Measurements from ENCODE around the gene NOXA1. TPM values are rescaled to one million over a fixed set of nuclear protein-coding genes. Genes with fewer than 3 reads are reported as not detected.

Gene NOXA1
- total RNA-seq, 1 donor from 2014 or later, result 6.5 TPM

- H3K9me3 ChIP-seq, result no peaks in the 10 kb centered on the region
- ATAC-seq (no peak), DNase-seq (no peak)
- peaks cover 4% of the 10 kb centered on the region for H3K36me3 ChIP-seq
- peaks cover 7% of the 10 kb centered on the region for H3K4me1 ChIP-seq
- intact Hi-C loops (cut with DNase I), result no loop called here
- no peak overlapping the region for H3K4me3 ChIP-seq
- no peak for TF ChIP-seq CTCF (IDR thresholded peaks at IDR 0.05)
- no peak overlapping the region for H3K27ac ChIP-seq
- peaks cover 5% of the 10 kb centered on the region for H3K27me3 ChIP-seq
Measured at GRCh38 chr9:137444106-137444790, 21.1 kb downstream of the NOXA1 start.

GRCh38 chr9:137445275-137445807 is 22.1 kb downstream of the NOXA1 start:
- peak; percentile 86 for DNase-seq
- intact Hi-C loops (cut with DNase I), result no loop called here
- TF ChIP-seq CTCF (IDR thresholded peaks at IDR 0.05), result peak; percentile 73
- Histone ChIP-seq H3K36me3 (peaks cover 9% of the 10 kb centered on the region), H3K9me3 (no peaks in the 10 kb centered on the region), H3K4me1 (peaks cover 7% of the 10 kb centered on the region), H3K27me3 (peaks cover 5% of the 10 kb centered on the region), H3K27ac (no peak overlapping the region), H3K4me3 (no peak overlapping the region)
- ATAC-seq, result peak; percentile 87

GRCh38 chr9:137445930-137446431 is 22.8 kb downstream of the NOXA1 start:
- ATAC-seq (no peak), DNase-seq (no peak)

GRCh38 chr9:137446851-137447471 is 23.8 kb downstream of the NOXA1 start:
- Histone ChIP-seq H3K27ac (no peak overlapping the region), H3K27me3 (peaks cover 5% of the 10 kb centered on the region), H3K4me3 (no peak overlapping the region), H3K4me1 (peaks cover 7% of the 10 kb centered on the region), H3K36me3 (peaks cover 9% of the 10 kb centered on the region), H3K9me3 (no peaks in the 10 kb centered on the region)
- ATAC-seq, result peak; percentile 33
- no peak for TF ChIP-seq CTCF (IDR thresholded peaks at IDR 0.05)
- DNase-seq, result no peak
- intact Hi-C loops (cut with DNase I), result no loop called here

More at GRCh38 chr9:137445930-137446431, 22.8 kb downstream of the NOXA1 start:
- peaks cover 9% of the 10 kb centered on the region for H3K36me3 ChIP-seq
- peaks cover 7% of the 10 kb centered on the region for H3K4me1 ChIP-seq
- intact Hi-C loops (cut with DNase I), result no loop called here
- H3K27ac ChIP-seq, result no peak overlapping the region
- peaks cover 5% of the 10 kb centered on the region for H3K27me3 ChIP-seq
- H3K4me3 ChIP-seq, result no peak overlapping the region
- TF ChIP-seq CTCF (IDR thresholded peaks at IDR 0.05), result no peak
- H3K9me3 ChIP-seq, result no peaks in the 10 kb centered on the region

GRCh38 chr9:137447722-137448601 is 24.8 kb downstream of the NOXA1 start:
- H3K4me1 ChIP-seq, result peaks cover 7% of the 10 kb centered on the region
- H3K27me3 ChIP-seq, result no peaks in the 10 kb centered on the region
- H3K36me3 ChIP-seq, result peaks cover 9% of the 10 kb centered on the region
- TF ChIP-seq CTCF (IDR thresholded peaks at IDR 0.05), result no peak
- H3K9me3 ChIP-seq, result no peaks in the 10 kb centered on the region
- ATAC-seq (no peak), DNase-seq (no peak)
- intact Hi-C loops (cut with DNase I), result no loop called here
- H3K4me3 ChIP-seq, result no peak overlapping the region
- H3K27ac ChIP-seq, result no peak overlapping the region

Measured in upper lobe of right lung (tissue), 1 donor.